Vagina (tissue), 2 donors: Measurements from ENCODE around the gene ICOS.

Experiments
- POLR2A ChIP-seq, 2 donors: fragments of 450-650 bp; IDR thresholded peaks; one replicate each; pipeline ENCODE4 v1.6.1; 2017; ENCODE audit warnings: antibody characterized with exemption in 2 of 2, mild to moderate bottlenecking in 2 of 2, moderate library complexity in 2 of 2
- POLR2AphosphoS5 ChIP-seq, 2 donors: sonication (generic); formaldehyde crosslinking; IDR thresholded peaks; one replicate each; pipeline ENCODE4 v1.9.0; 2017; ENCODE audit warnings: antibody characterized with exemption in 2 of 2, mild to moderate bottlenecking in 2 of 2, low read depth in 1 of 2; ENCODE audit not compliant: insufficient read depth in 1 of 2
- TF ChIP-seq, protein P1 (sequence below), 3 experiments: fragments of 450-650 bp in 2 of 3; fragments of 200-600 bp in 1 of 3; sonication (generic) in 1 of 3; IDR thresholded peaks; one replicate each; pipeline ENCODE4 v1.5.1; 2017 to 2019; ENCODE audit warnings: antibody characterized with exemption in 3 of 3, mild to moderate bottlenecking in 2 of 3, moderate library complexity in 2 of 3

GRCh38 chr2:204005940-204006721 is 69.6 kb downstream of the ICOS start:
- TF ChIP-seq POLR2A (IDR thresholded peaks at IDR 0.05): no peak
- TF ChIP-seq, protein P1, sequence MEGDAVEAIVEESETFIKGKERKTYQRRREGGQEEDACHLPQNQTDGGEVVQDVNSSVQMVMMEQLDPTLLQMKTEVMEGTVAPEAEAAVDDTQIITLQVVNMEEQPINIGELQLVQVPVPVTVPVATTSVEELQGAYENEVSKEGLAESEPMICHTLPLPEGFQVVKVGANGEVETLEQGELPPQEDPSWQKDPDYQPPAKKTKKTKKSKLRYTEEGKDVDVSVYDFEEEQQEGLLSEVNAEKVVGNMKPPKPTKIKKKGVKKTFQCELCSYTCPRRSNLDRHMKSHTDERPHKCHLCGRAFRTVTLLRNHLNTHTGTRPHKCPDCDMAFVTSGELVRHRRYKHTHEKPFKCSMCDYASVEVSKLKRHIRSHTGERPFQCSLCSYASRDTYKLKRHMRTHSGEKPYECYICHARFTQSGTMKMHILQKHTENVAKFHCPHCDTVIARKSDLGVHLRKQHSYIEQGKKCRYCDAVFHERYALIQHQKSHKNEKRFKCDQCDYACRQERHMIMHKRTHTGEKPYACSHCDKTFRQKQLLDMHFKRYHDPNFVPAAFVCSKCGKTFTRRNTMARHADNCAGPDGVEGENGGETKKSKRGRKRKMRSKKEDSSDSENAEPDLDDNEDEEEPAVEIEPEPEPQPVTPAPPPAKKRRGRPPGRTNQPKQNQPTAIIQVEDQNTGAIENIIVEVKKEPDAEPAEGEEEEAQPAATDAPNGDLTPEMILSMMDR (IDR thresholded peaks at IDR 0.05): no peak
- TF ChIP-seq POLR2AphosphoS5 (IDR thresholded peaks at IDR 0.05; ENCODE audit: insufficient read depth in 1 of 2, low read depth in 1 of 2): no peak
